Thoracic aorta (tissue), 2 donors: ENCODE data around the gene GINS2. TPM values are rescaled to one million over a fixed set of nuclear protein-coding genes. Genes with fewer than 3 reads are reported as not detected.

ENCODE experiments used
- ATAC-seq: fragments of 150-250 bp; one replicate; pipeline ENCODE4 v1.8.0; 2017; ENCODE audit warnings: low read depth; ENCODE audit not compliant: insufficient number of reproducible peaks, low FRiP score
- DNase-seq: peaks from one replicate; pipeline ENCODE4 v3.0.0-alpha.2; 2020; ENCODE audit warnings: low spot score
- H3K27ac ChIP-seq, 2 donors: fragments of 200-600 bp; sonication (generic); 1 replicate in 1 of 2; 2 replicates in 1 of 2; pipeline ENCODE4 v1.5.1; 2016; ENCODE audit warnings: mild to moderate bottlenecking in 2 of 2, moderate library complexity in 2 of 2
- H3K27me3 ChIP-seq: fragments of 200-600 bp; sonication (generic); replicated peaks from 2 replicates; pipeline ENCODE4 v1.6.0; 2016; ENCODE audit warnings: mild to moderate bottlenecking; ENCODE audit not compliant: insufficient read depth
- H3K36me3 ChIP-seq: fragments of 200-600 bp; sonication (generic); one replicate; pipeline ENCODE4 v1.5.1; 2016
- H3K4me1 ChIP-seq, 2 donors: fragments of 200-600 bp; sonication (generic); 1 replicate in 1 of 2; 2 replicates in 1 of 2; pipeline versions ENCODE4 v1.5.1 to v1.6.0; 2016; ENCODE audit warnings: low read depth in 2 of 2, mild to moderate bottlenecking in 1 of 2; ENCODE audit not compliant: control insufficient read depth in 1 of 2
- H3K4me3 ChIP-seq: fragments of 200-600 bp; sonication (generic); 2 replicates; pipeline ENCODE4 v1.5.1; 2016; ENCODE audit warnings: mild to moderate bottlenecking
- H3K9me3 ChIP-seq: fragments of 200-600 bp; sonication (generic); 2 replicates; pipeline ENCODE4 v1.5.1; 2016
- CTCF ChIP-seq: fragments of 200-600 bp; sonication (generic); IDR thresholded peaks from one replicate; pipeline ENCODE4 v1.5.1; 2019; ENCODE audit warnings: antibody characterized with exemption
- total RNA-seq, 2 donors: library from RNA; depleted of rRNA; stranded (reverse); fragments of >200 nt; gene quantifications; one replicate each; pipeline versions ENCODE4 v1.1.0 to v1.2.3, GENCODE V29; 2016

The GINS2 gene
- total RNA-seq, 2 donors from 2014 or later = 0.28 to 2.0 TPM

GRCh38 chr16:85704900-85705846, 16.4 kb upstream of the GINS2 start:
- ATAC-seq = no peak
- no peak overlapping the region for H3K27ac ChIP-seq
- no peaks in the 10 kb centered on the region for H3K36me3 ChIP-seq
- H3K27me3 ChIP-seq = no peaks in the 10 kb centered on the region
- TF ChIP-seq CTCF = no peak
- H3K4me3 ChIP-seq = no peak overlapping the region
- no peaks in the 10 kb centered on the region for H3K4me1 ChIP-seq
- H3K9me3 ChIP-seq = no peaks in the 10 kb centered on the region
- no peak for DNase-seq

- DNase-seq = no peak
- Histone ChIP-seq H3K27me3 (no peaks in the 10 kb centered on the region), H3K27ac (no peak overlapping the region), H3K36me3 (no peaks in the 10 kb centered on the region), H3K4me3 (no peak overlapping the region), H3K9me3 (no peaks in the 10 kb centered on the region), H3K4me1 (no peaks in the 10 kb centered on the region)
- no peak for ATAC-seq
- TF ChIP-seq CTCF = no peak
Observed at GRCh38 chr16:85704011-85704410, 15.3 kb upstream of the GINS2 start.

DNA sequence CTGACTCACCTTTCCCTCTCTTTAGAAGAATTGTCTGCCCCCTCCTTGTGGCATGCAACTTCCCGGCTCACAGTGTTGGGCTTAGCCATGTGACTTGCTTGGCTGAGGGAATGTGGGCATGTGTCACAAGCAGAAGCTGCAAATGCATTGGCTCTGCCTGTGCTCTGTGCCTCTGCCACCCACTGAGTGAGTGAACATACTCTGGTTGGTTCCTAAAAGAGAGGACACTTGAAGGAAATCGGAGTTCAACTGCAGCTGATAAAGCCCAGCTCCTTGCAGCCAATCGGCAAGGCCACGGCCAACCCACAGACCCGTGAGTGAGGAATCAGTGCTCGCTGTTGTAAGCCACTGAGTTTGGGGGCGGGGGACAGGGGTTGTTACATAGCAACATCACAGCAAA, 10.9 kb upstream of the GINS2 start:
- DNase-seq (no peak), ATAC-seq (no peak)
- Histone ChIP-seq H3K27me3 (no peaks in the 10 kb centered on the region), H3K27ac (no peak overlapping the region), H3K4me3 (no peak overlapping the region), H3K4me1 (no peaks in the 10 kb centered on the region), H3K9me3 (no peaks in the 10 kb centered on the region), H3K36me3 (no peaks in the 10 kb centered on the region)
- TF ChIP-seq CTCF = no peak

DNA sequence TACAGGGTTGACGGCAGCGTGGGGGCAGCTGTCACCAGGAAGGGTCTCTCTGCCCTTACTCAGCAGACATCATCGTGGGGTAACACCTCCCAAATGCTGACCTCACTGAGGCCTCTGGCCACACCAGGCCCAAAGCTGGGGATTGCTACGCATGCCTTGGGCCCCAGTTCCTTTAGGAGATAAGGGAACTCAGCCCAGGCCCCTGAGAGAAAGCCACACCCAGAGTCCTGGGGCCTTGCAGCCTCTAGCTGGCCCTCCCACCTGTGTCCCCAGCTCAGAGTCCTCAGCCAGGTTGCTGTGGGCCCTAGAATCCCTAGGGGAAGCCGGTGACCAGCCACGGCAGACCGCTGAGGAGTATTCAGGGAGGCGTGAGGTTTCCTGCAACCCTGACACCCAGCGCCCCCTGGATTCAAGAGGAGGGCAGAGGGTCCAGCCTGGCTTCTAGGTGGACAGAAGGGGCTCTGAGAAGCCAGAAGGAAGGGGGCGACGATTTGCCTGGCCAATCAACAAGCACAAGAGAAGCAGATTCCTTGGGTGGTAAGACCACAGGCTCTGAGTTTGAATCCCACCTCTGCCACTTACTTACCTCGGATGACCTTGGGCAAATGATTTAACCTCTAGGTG, 10.3 kb upstream of the GINS2 start:
- DNase-seq = no peak
- Histone ChIP-seq H3K27ac (no peak overlapping the region), H3K9me3 (no peaks in the 10 kb centered on the region), H3K27me3 (no peaks in the 10 kb centered on the region), H3K4me1 (no peaks in the 10 kb centered on the region), H3K4me3 (no peak overlapping the region), H3K36me3 (no peaks in the 10 kb centered on the region)
- ATAC-seq = no peak
- TF ChIP-seq CTCF = no peak

DNA sequence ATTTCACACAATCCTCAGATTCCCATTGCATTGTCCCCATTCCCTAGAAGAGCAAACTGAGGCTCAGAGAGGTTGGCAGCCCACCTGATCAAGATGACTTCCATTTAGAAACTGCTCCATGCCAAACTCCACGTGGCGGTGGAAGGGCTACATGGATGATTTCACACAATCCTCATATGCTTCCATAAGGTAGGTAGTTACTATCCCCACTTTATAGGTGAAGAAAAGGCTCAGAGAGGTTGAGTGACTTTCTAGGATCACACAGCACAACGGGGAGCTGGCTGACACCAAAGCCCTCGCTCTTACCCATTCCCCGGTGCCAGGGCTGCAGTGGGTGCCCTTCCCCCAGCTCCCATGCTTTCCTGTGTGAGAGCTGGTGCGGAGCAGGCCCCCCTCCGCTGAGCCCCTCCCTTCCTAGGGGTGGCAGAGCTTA, 9.7 kb upstream of the GINS2 start:
- no peak overlapping the region for H3K4me3 ChIP-seq
- no peaks in the 10 kb centered on the region for H3K27me3 ChIP-seq
- no peaks in the 10 kb centered on the region for H3K36me3 ChIP-seq
- no peak for ATAC-seq
- H3K4me1 ChIP-seq = no peaks in the 10 kb centered on the region
- DNase-seq = no peak
- no peak overlapping the region for H3K27ac ChIP-seq
- no peaks in the 10 kb centered on the region for H3K9me3 ChIP-seq
- no peak for TF ChIP-seq CTCF
